K562 (cell line): ENCODE data around the gene ST8SIA1. TPM values are rescaled to one million over a fixed set of nuclear protein-coding genes. Genes with fewer than 3 reads are reported as not detected.

Experiments used
- CHCHD3 ChIP-seq: fragments of 250-450 bp; sonication (Bioruptor Pico); IDR thresholded peaks from 2 replicates; pipeline ENCODE4 v2.1.2; 2022; ENCODE audit warnings: mild to moderate bottlenecking
- GTF2E2 ChIP-seq: fragments of 200-800 bp; sonication (Bioruptor generic); IDR thresholded peaks from 2 replicates; pipeline ENCODE4 v1.6.1; 2016; ENCODE audit warnings: missing genetic modification characterization, missing compliant biosample characterization
- ILK ChIP-seq: fragments of 450-650 bp; IDR thresholded peaks from 2 replicates; pipeline ENCODE4 v1.6.1; 2016; ENCODE audit warnings: missing genetic modification characterization, low read depth, mild to moderate bottlenecking, missing compliant biosample characterization, moderate library complexity, borderline replicate concordance
- KDM2B ChIP-seq: fragments of 250-450 bp; sonication (Bioruptor Pico); IDR thresholded peaks from 2 replicates; pipeline ENCODE4 v1.8.0; 2021; ENCODE audit warnings: mild to moderate bottlenecking, moderate library complexity
- MXI1 ChIP-seq: IDR thresholded peaks from 2 replicates; pipeline ENCODE4 v1.6.1; 2011; ENCODE audit warnings: low read depth, mild to moderate bottlenecking, improper control_type of control experiment, low read length
- PCBP2 ChIP-seq: fragments of 200-400 bp; formaldehyde crosslinking; IDR thresholded peaks from 2 replicates; pipeline ENCODE4 v1.6.1; 2018; ENCODE audit warnings: low read length, low read depth, mild to moderate bottlenecking, moderate library complexity; ENCODE audit not compliant: poor library complexity, severe bottlenecking
- PTBP1 ChIP-seq: fragments of 200-400 bp; formaldehyde crosslinking; IDR thresholded peaks from 2 replicates; pipeline ENCODE4 v1.6.1; 2017; ENCODE audit warnings: low read depth, low read length
- TAF15 ChIP-seq: fragments of 200-400 bp; formaldehyde crosslinking; IDR thresholded peaks from 2 replicates; pipeline ENCODE4 v1.6.1; 2017; ENCODE audit warnings: mild to moderate bottlenecking, low read depth, low read length, moderate library complexity
- ZBTB2 ChIP-seq: fragments of 450-650 bp; IDR thresholded peaks from 2 replicates; pipeline ENCODE4 v1.6.1; 2016; ENCODE audit warnings: antibody characterized with exemption
- polyA plus RNA-seq, 8 experiments: library from polyadenylated mRNA; depleted of rRNA in 4 of 8; stranded (reverse) in 5 of 8; unstranded in 3 of 8; fragments of >200 nt; fragmentation: Nextera tagmentation in 2 of 8; fragmentation: Illumina TruSeq in 1 of 8; extraction: Ambion mirVana in 2 of 8; extraction: Trizol in 1 of 8; gene quantifications; 2 replicates each; pipeline versions ENCODE4 v1.2.1 to v1.2.3, GENCODE V29; 2011 to 2014; ENCODE audit warnings: inconsistent platforms in 1 of 8, missing spikeins in 1 of 8
- total RNA-seq, 7 experiments: library from RNA; depleted of rRNA in 6 of 7; stranded (reverse); fragments of >200 nt in 6 of 7; fragmentation: Illumina TruSeq in 2 of 7; extraction: Trizol in 2 of 7; gene quantifications; 2 replicates each; pipeline versions ENCODE4 v1.2.1 to v1.2.3, GENCODE V29; 2011 to 2021; ENCODE audit warnings: low replicate concordance in 1 of 7
- TF ChIP-seq, protein P1 (sequence below): fragments of 200-600 bp; sonication (generic); IDR thresholded peaks from one replicate; pipeline ENCODE4 v1.6.1; 2012; ENCODE audit warnings: mild to moderate bottlenecking, low read depth, low read length, inconsistent platforms

The ST8SIA1 gene
- total and polyA plus RNA-seq, 9 of the 15 experiments (the other 6 are each of a cell fraction or from before 2014, with no cell fraction given): 0.86 to 26.3 (median 4.3) TPM

DNA sequence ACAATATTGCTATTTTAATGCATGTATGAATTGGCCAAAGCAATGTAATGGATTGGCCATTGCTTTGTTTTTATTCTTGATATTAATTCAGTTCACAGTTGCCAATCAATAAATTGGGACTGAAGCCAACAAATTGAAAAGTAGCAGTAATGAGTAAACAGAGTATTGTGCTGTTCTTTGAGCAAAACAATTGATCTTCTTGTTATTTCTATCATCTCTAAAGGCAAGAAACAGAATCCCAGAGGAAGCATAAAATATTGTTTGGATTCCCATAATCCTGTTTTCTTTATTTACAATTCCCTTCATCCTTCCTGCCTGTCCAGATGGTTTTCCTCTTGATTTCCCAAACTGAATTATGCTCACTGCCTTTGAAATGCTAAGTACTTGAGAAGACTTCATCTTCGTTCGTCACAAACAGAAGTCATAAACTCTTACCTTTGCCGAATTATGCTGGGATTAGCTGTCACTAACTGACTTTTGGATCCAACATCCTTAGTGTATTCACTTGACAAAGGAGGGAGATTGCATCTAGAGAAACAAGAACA lies 85.9 kb downstream of the ST8SIA1 start (continued):
- TF ChIP-seq, protein P1, sequence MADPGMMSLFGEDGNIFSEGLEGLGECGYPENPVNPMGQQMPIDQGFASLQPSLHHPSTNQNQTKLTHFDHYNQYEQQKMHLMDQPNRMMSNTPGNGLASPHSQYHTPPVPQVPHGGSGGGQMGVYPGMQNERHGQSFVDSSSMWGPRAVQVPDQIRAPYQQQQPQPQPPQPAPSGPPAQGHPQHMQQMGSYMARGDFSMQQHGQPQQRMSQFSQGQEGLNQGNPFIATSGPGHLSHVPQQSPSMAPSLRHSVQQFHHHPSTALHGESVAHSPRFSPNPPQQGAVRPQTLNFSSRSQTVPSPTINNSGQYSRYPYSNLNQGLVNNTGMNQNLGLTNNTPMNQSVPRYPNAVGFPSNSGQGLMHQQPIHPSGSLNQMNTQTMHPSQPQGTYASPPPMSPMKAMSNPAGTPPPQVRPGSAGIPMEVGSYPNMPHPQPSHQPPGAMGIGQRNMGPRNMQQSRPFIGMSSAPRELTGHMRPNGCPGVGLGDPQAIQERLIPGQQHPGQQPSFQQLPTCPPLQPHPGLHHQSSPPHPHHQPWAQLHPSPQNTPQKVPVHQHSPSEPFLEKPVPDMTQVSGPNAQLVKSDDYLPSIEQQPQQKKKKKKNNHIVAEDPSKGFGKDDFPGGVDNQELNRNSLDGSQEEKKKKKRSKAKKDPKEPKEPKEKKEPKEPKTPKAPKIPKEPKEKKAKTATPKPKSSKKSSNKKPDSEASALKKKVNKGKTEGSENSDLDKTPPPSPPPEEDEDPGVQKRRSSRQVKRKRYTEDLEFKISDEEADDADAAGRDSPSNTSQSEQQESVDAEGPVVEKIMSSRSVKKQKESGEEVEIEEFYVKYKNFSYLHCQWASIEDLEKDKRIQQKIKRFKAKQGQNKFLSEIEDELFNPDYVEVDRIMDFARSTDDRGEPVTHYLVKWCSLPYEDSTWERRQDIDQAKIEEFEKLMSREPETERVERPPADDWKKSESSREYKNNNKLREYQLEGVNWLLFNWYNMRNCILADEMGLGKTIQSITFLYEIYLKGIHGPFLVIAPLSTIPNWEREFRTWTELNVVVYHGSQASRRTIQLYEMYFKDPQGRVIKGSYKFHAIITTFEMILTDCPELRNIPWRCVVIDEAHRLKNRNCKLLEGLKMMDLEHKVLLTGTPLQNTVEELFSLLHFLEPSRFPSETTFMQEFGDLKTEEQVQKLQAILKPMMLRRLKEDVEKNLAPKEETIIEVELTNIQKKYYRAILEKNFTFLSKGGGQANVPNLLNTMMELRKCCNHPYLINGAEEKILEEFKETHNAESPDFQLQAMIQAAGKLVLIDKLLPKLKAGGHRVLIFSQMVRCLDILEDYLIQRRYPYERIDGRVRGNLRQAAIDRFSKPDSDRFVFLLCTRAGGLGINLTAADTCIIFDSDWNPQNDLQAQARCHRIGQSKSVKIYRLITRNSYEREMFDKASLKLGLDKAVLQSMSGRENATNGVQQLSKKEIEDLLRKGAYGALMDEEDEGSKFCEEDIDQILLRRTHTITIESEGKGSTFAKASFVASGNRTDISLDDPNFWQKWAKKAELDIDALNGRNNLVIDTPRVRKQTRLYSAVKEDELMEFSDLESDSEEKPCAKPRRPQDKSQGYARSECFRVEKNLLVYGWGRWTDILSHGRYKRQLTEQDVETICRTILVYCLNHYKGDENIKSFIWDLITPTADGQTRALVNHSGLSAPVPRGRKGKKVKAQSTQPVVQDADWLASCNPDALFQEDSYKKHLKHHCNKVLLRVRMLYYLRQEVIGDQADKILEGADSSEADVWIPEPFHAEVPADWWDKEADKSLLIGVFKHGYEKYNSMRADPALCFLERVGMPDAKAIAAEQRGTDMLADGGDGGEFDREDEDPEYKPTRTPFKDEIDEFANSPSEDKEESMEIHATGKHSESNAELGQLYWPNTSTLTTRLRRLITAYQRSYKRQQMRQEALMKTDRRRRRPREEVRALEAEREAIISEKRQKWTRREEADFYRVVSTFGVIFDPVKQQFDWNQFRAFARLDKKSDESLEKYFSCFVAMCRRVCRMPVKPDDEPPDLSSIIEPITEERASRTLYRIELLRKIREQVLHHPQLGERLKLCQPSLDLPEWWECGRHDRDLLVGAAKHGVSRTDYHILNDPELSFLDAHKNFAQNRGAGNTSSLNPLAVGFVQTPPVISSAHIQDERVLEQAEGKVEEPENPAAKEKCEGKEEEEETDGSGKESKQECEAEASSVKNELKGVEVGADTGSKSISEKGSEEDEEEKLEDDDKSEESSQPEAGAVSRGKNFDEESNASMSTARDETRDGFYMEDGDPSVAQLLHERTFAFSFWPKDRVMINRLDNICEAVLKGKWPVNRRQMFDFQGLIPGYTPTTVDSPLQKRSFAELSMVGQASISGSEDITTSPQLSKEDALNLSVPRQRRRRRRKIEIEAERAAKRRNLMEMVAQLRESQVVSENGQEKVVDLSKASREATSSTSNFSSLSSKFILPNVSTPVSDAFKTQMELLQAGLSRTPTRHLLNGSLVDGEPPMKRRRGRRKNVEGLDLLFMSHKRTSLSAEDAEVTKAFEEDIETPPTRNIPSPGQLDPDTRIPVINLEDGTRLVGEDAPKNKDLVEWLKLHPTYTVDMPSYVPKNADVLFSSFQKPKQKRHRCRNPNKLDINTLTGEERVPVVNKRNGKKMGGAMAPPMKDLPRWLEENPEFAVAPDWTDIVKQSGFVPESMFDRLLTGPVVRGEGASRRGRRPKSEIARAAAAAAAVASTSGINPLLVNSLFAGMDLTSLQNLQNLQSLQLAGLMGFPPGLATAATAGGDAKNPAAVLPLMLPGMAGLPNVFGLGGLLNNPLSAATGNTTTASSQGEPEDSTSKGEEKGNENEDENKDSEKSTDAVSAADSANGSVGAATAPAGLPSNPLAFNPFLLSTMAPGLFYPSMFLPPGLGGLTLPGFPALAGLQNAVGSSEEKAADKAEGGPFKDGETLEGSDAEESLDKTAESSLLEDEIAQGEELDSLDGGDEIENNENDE: no peak
- TF ChIP-seq MXI1: no peak
- no peak for TF ChIP-seq GTF2E2 (tag)
- no peak for TF ChIP-seq TAF15
- no peak for TF ChIP-seq CHCHD3
- TF ChIP-seq ZBTB2: no peak
- TF ChIP-seq ILK (tag): no peak
- TF ChIP-seq PTBP1: no peak
- TF ChIP-seq PCBP2: no peak
- no peak for TF ChIP-seq KDM2B (CRISPR knock-in tag)
